Fibroblast of lung (primary cell): Measurements from ENCODE around the gene PPARGC1A.

ENCODE experiments used
- EZH2 ChIP-seq: IDR thresholded peaks from 2 replicates; pipeline ENCODE4 v1.5.1; 2012; ENCODE audit warnings: low read length, control low read depth, mild to moderate bottlenecking; ENCODE audit errors: missing control alignments
- TF ChIP-seq, protein P1 (sequence below), 2 donors: IDR thresholded peaks in 1 of 2; conservative IDR thresholded peaks in 1 of 2; 1 replicate in 1 of 2; 2 replicates in 1 of 2; pipeline ENCODE4 v1.5.1; 2011 to 2012; ENCODE audit warnings: low read length in 2 of 2, control low read depth in 1 of 2, inconsistent platforms in 1 of 2, low read depth in 1 of 2, mild to moderate bottlenecking in 1 of 2

DNA sequence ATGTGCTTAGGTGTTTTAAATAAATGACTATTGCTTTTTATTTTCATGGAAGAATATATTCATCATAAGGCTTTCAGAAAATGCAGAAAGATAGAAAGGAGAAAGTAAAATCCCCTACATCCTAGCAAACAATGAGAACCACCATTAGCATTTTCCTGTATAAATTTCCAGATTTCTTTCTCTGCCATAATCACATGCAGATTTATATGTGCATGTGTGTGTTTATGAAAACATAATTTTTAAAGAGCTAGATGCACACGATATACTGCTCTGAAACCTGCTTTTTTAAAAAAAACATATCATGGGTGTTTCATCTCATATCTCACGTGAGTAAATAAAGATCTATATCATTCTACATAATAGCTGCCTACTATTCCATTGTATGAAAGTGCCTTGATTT is 26.4 kb upstream of the PPARGC1A start:
- TF ChIP-seq, protein P1, sequence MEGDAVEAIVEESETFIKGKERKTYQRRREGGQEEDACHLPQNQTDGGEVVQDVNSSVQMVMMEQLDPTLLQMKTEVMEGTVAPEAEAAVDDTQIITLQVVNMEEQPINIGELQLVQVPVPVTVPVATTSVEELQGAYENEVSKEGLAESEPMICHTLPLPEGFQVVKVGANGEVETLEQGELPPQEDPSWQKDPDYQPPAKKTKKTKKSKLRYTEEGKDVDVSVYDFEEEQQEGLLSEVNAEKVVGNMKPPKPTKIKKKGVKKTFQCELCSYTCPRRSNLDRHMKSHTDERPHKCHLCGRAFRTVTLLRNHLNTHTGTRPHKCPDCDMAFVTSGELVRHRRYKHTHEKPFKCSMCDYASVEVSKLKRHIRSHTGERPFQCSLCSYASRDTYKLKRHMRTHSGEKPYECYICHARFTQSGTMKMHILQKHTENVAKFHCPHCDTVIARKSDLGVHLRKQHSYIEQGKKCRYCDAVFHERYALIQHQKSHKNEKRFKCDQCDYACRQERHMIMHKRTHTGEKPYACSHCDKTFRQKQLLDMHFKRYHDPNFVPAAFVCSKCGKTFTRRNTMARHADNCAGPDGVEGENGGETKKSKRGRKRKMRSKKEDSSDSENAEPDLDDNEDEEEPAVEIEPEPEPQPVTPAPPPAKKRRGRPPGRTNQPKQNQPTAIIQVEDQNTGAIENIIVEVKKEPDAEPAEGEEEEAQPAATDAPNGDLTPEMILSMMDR (conservative IDR thresholded peaks at IDR 0.05 in 1 of 2, IDR thresholded peaks at IDR 0.05 in 1 of 2; ENCODE audit: low read depth in 1 of 2, low read length in 2 of 2): no peak
- no peak for TF ChIP-seq EZH2
